Heart left ventricle (tissue), 16 donors: ENCODE data around the gene PCNA. TPM values are rescaled to one million over a fixed set of nuclear protein-coding genes. Genes with fewer than 3 reads are reported as not detected.

Experiments
- ATAC-seq, 4 donors: fragments of 200-7000 bp; cut with Tn5 transposase; one replicate each; pipeline ENCODE4 v1.9.1; 2020 to 2022; ENCODE audit warnings: moderate library complexity in 4 of 4, mild to moderate bottlenecking in 3 of 4, moderate number of reproducible peaks in 1 of 4
- DNase-seq, 5 donors: peaks; one replicate each; pipeline ENCODE4 v3.0.0-alpha.2; 2020
- H3K27ac ChIP-seq, 12 donors: fragments of 200-600 bp; sonication (generic) in 4 of 12; one replicate each; pipeline versions ENCODE4 v1.5.0 to v1.8.0; 2016 to 2022; ENCODE audit warnings: mild to moderate bottlenecking in 2 of 12
- H3K27me3 ChIP-seq, 9 donors: fragments of 200-600 bp; sonication (generic) in 2 of 9; one replicate each; pipeline versions ENCODE4 v1.5.1 to v1.8.0; 2016 to 2022; ENCODE audit warnings: mild to moderate bottlenecking in 3 of 9
- H3K36me3 ChIP-seq, 9 donors: fragments of 200-600 bp; sonication (generic) in 2 of 9; one replicate each; pipeline versions ENCODE4 v1.5.0 to v1.8.0; 2018 to 2022; ENCODE audit warnings: mild to moderate bottlenecking in 2 of 9
- H3K4me1 ChIP-seq, 12 donors: fragments of 200-600 bp; sonication (generic) in 4 of 12; one replicate each; pipeline versions ENCODE4 v1.5.0 to v1.8.0; 2016 to 2022; ENCODE audit warnings: mild to moderate bottlenecking in 3 of 12
- H3K4me3 ChIP-seq, 12 donors: fragments of 200-600 bp; sonication (generic) in 4 of 12; one replicate each; pipeline versions ENCODE4 v1.5.0 to v1.8.0; 2017 to 2022; ENCODE audit warnings: mild to moderate bottlenecking in 9 of 12, moderate library complexity in 4 of 12
- H3K9me3 ChIP-seq, 12 donors: fragments of 200-600 bp; sonication (generic) in 4 of 12; one replicate each; pipeline versions ENCODE4 v1.5.0 to v1.8.0; 2016 to 2022; ENCODE audit warnings: mild to moderate bottlenecking in 1 of 12
- CTCF ChIP-seq, 12 donors: fragments of 200-600 bp; sonication (generic) in 4 of 12; IDR thresholded peaks; one replicate each; pipeline versions ENCODE4 v1.5.0 to v1.8.0; 2018 to 2022; ENCODE audit warnings: antibody characterized with exemption in 12 of 12, mild to moderate bottlenecking in 5 of 12
- POLR2A ChIP-seq, 2 donors: fragments of 450-650 bp; IDR thresholded peaks; one replicate each; pipeline ENCODE4 v1.6.1; 2017; ENCODE audit warnings: antibody characterized with exemption in 2 of 2, mild to moderate bottlenecking in 2 of 2, moderate library complexity in 2 of 2
- WGBS, 4 donors: extraction: QIAGEN DNeasy Blood & Tissue Kit in 2 of 4; methylation state at CpG; one replicate each; pipeline versions ENCODE4 v1.1.5 to v1.1.7; 2013 to 2018; 5-methylcytosine and 5-hydroxymethylcytosine counted together
- intact Hi-C, 10 donors: fragments of 100-400 bp; cut with DNase I; formaldehyde crosslinking; loops; one replicate each; pipeline versions ENCODE4 v1.11.1 to v1.14.2; 2022
- long read RNA-seq, 3 donors: library from polyadenylated mRNA; unstranded; transcript quantifications; one replicate each; pipeline ENCODE4 v2.0.0, GENCODE V29; 2020 to 2021
- polyA plus RNA-seq, 2 donors: library from polyadenylated mRNA; stranded (reverse); fragments of 200-250 nt; gene quantifications; one replicate each; pipeline ENCODE4 v1.2.3, GENCODE V29; 2013
- total RNA-seq, 9 donors: library from RNA; depleted of rRNA in 2 of 9; stranded (reverse); fragments of >200 nt in 2 of 9; fragmentation: NEBNext Ultra II Directional in 3 of 9; extraction: Animal tissue kit (Norgen Biotek cat#: 25700) in 3 of 9; gene quantifications; one replicate each; pipeline versions ENCODE4 v1.1.0 to v1.2.4, GENCODE V29; 2016 to 2023
- donor health status: ischemic (EF 13 %, LVEDD 7.1; RV severe dilation, severe dysfunction).
- donor health status: healthy with polysubstance abuse.
- donor health status: DM: no; HTN: yes; CAD: no.
- donor health status: DM: no; HTN: no; CAD: no.
- donor health status: ischemic (EF 25% LVEDD 6.9; RV normal size, moderate dysfunction).
- donor health status: ischemic (EF 25% LVEDD 5.7; RV mildly dilated, moderate dysfunction).
- donor health status: healthy.
- donor health status: DM: yes; HTN: yes; CAD: no.
- donor health status: ischemic (EF 35%, LVEDD 5.7; RV mildly dilated, moderate dysfunction).
- donor health status: nonischemic (EF 11% LVEDD 7.7; RV severe dilation, severe dysfunction).
- donor health status: DM: yes; HTN: yes; CAD: no.
- donor health status: PGD.
- donor health status: ischemic (EF 29% LVEDD 5.4; RV normal size, mild dysfunction).
- donor health status: nonischemic (EF 23%, LVEDD 6.1; RV moderate dilation, normal function).

Gene PCNA
- 10 to 100 TPM; 20.2 to 52.7 (median 22.9) TPM for total RNA-seq
- 10 to 100 TPM; 18.7 to 45.4 TPM for polyA plus RNA-seq
- long read RNA-seq, donor 1, transcript PCNA-201 (6 exons, 1,344 nt) = minor isoform, 5 of 23 reads
- long read RNA-seq, donor 1, transcript PCNA-202 (7 exons, 1,359 nt) = major isoform, 17 of 23 reads
- long read RNA-seq, donor 1, partial matches to known transcripts = 1 of 23 reads
- long read RNA-seq, donor 1, other reads (novel, unspliced or antisense) = 0 of 23 reads
- long read RNA-seq, donor 2, transcript PCNA-201 (6 exons, 1,344 nt) = major isoform, 39 of 72 reads
- long read RNA-seq, donor 2, transcript PCNA-202 (7 exons, 1,359 nt) = minor isoform, 29 of 72 reads
- long read RNA-seq, donor 2, partial matches to known transcripts = 1 of 72 reads
- long read RNA-seq, donor 2, other reads (novel, unspliced or antisense) = 3 of 72 reads
- long read RNA-seq, donor 3, transcript PCNA-201 (6 exons, 1,344 nt) = major isoform, 8 of 18 reads
- long read RNA-seq, donor 3, transcript PCNA-202 (7 exons, 1,359 nt) = major isoform, 8 of 18 reads
- long read RNA-seq, donor 3, partial matches to known transcripts = 2 of 18 reads
- long read RNA-seq, donor 3, other reads (novel, unspliced or antisense) = 0 of 18 reads

GRCh38 chr20:5119435-5120184, at the start of gene PCNA:
TSS of gene PCNA (minus strand) at chr20:5119958. CDS start at chr20:5119798, 160 bp downstream.
- DNase-seq (peak; percentile 96 to 99 (median 98)), ATAC-seq (peak; percentile 99 to 100 (median 100))
- intact Hi-C loops = loop anchor here in 3 of 10 donors (10.0 kb wide), 1 partner anchor 325 kb away; no protein-coding TSS in a partner anchor
- no peaks in the 10 kb centered on the region for H3K27me3 ChIP-seq
- H3K4me1 ChIP-seq = peaks cover 0 to 29% (median 18%) of the 10 kb centered on the region in 12 donors
- WGBS, 4 donors = 0% methylated on average over 32 to 71 of the region's 71 CpGs
- TF ChIP-seq POLR2A (IDR thresholded peaks at IDR 0.05) (peak; percentile 49 to 97), CTCF (IDR thresholded peaks at IDR 0.05) (peak in 5 of 12 donors; percentile 14 to 50 (median 28))
- no peaks in the 10 kb centered on the region for H3K9me3 ChIP-seq
- H3K36me3 ChIP-seq = peaks cover 0 to 38% (median 28%) of the 10 kb centered on the region in 9 donors
- peak within 1 kb of the TSS; percentile 64 to 98 (median 81) for H3K4me3 ChIP-seq
- H3K27ac ChIP-seq = peak within 1 kb of the TSS; percentile 30 to 96 (median 85)

- peak in 4 of 5 donors; percentile 60 to 69 (median 64) for DNase-seq
- intact Hi-C loops = loop anchor here in 1 of 10 donors (2.0 kb wide), 1 partner anchor 16 kb away; no protein-coding TSS in a partner anchor
- Histone ChIP-seq H3K27ac (peak overlapping the region in 11 of 12 donors; percentile 63 to 86 (median 79)), H3K9me3 (no peaks in the 10 kb centered on the region), H3K4me1 (peaks cover 30 to 100% (median 93%) of the 10 kb centered on the region in 12 donors), H3K4me3 (peak overlapping the region in 1 of 12 donors; percentile 1), H3K36me3 (peaks cover 0 to 5% (median 4%) of the 10 kb centered on the region in 9 donors), H3K27me3 (no peaks in the 10 kb centered on the region)
- TF ChIP-seq POLR2A (IDR thresholded peaks at IDR 0.05) (peak in 1 of 2 donors; percentile 44), CTCF (IDR thresholded peaks at IDR 0.05) (no peak)
- peak; percentile 23 to 67 (median 52) for ATAC-seq
- 11 to 36% (median 19%) methylated on average over 3 of the region's 3 CpGs for WGBS, 4 donors
Measured at GRCh38 chr20:5168651-5169396, 49.1 kb upstream of the PCNA start.

GRCh38 chr20:5164645-5165625, 45.2 kb upstream of the PCNA start:
- DNase-seq = no peak

More at GRCh38 chr20:5164645-5165625, 45.2 kb upstream of the PCNA start:
- WGBS, 4 donors = 56 to 70% (median 58%) methylated on average over 13 of the region's 13 CpGs
- Histone ChIP-seq H3K4me1 (peaks cover 7 to 95% (median 72%) of the 10 kb centered on the region in 12 donors), H3K27ac (peak overlapping the region in 4 of 12 donors; percentile 0 to 22 (median 12)), H3K9me3 (no peaks in the 10 kb centered on the region), H3K36me3 (no peaks in the 10 kb centered on the region), H3K4me3 (no peak overlapping the region), H3K27me3 (no peaks in the 10 kb centered on the region)
- no peak for TF ChIP-seq CTCF (IDR thresholded peaks at IDR 0.05)
- TF ChIP-seq POLR2A (IDR thresholded peaks at IDR 0.05) = no peak
- no peak for ATAC-seq
- intact Hi-C loops = no loop called here
